NOMO-1 treated with dmso at 0.1 percent for 144 hours (cell line): ENCODE data around the gene TMTC2.

Source experiments
- DNase-seq: peaks from one replicate; lab custom pipeline; 2025; ENCODE audit not compliant: unreplicated experiment; lab: John Stamatoyannopoulos, UW

TMTC2 gene

GRCh38 chr12:82877963-82878362, 191.3 kb downstream of the TMTC2 start:
- DNase-seq, result no peak

GRCh38 chr12:82880442-82880901, 193.8 kb downstream of the TMTC2 start:
- no peak for DNase-seq

GRCh38 chr12:82883394-82884355, 197.0 kb downstream of the TMTC2 start:
- no peak for DNase-seq

- no peak for DNase-seq
These were observed 200.1 kb downstream of the TMTC2 start for GRCh38 chr12:82886671-82887340.

GRCh38 chr12:82893896-82894295, 207.2 kb downstream of the TMTC2 start:
- no peak for DNase-seq

GRCh38 chr12:82896277-82896676, 209.6 kb downstream of the TMTC2 start:
- no peak for DNase-seq

- no peak for DNase-seq
These were observed 210.3 kb downstream of the TMTC2 start for GRCh38 chr12:82896979-82897378.

GRCh38 chr12:82898441-82898840, 211.7 kb downstream of the TMTC2 start:
- DNase-seq, result no peak

- no peak for DNase-seq
These were observed 217.6 kb downstream of the TMTC2 start for GRCh38 chr12:82904219-82904790.

- DNase-seq, result no peak
These were observed 223.7 kb downstream of the TMTC2 start for GRCh38 chr12:82910246-82910893.

GRCh38 chr12:82912406-82912805, 225.7 kb downstream of the TMTC2 start:
- no peak for DNase-seq

GRCh38 chr12:82919388-82920054, 232.8 kb downstream of the TMTC2 start:
- no peak for DNase-seq

GRCh38 chr12:82923935-82924334, 237.2 kb downstream of the TMTC2 start:
- no peak for DNase-seq

GRCh38 chr12:82926630-82927029, 239.9 kb downstream of the TMTC2 start:
- DNase-seq, result no peak

GRCh38 chr12:82930301-82930700, 243.6 kb downstream of the TMTC2 start:
- no peak for DNase-seq

GRCh38 chr12:82931349-82932116, 244.8 kb downstream of the TMTC2 start:
- no peak for DNase-seq

- DNase-seq, result no peak
These were observed 250.4 kb downstream of the TMTC2 start for GRCh38 chr12:82937151-82937550.

- no peak for DNase-seq
These were observed 255.8 kb downstream of the TMTC2 start for GRCh38 chr12:82942521-82942920.

- no peak for DNase-seq
These were observed 256.3 kb downstream of the TMTC2 start for GRCh38 chr12:82942991-82943401.

GRCh38 chr12:82948491-82948890, 261.8 kb downstream of the TMTC2 start:
- no peak for DNase-seq
